Astrocyte (in vitro differentiated cells and primary cell): ENCODE measurements around the gene TEC. TPM values are rescaled to one million over a fixed set of nuclear protein-coding genes. Genes with fewer than 3 reads are reported as not detected.

Experiments
- DNase-seq: peaks from one replicate; pipeline ENCODE4 v3.0.0-alpha.2; 2010; ENCODE audit warnings: low read depth
- FAIRE-seq: peaks from 2 replicates; lab custom pipeline; 2011; peaks lifted over from hg19 to GRCh38; lab: Jason Lieb, UNC
- H2AFZ ChIP-seq: 2 replicates; pipeline ENCODE4 v1.6.0; 2012; ENCODE audit warnings: low read depth, low read length, inconsistent platforms
- H3K27ac ChIP-seq: 2 replicates; pipeline ENCODE4 v1.5.1; 2011; ENCODE audit warnings: low read depth, low read length, inconsistent platforms
- H3K27me3 ChIP-seq: 2 replicates; pipeline ENCODE4 v1.6.0; 2011; ENCODE audit warnings: low read length, inconsistent platforms; ENCODE audit not compliant: insufficient read depth
- H3K36me3 ChIP-seq: 2 replicates; pipeline ENCODE4 v1.5.1; 2011; ENCODE audit warnings: low read length, inconsistent platforms; ENCODE audit not compliant: insufficient read depth
- H3K4me1 ChIP-seq: 2 replicates; pipeline ENCODE4 v1.5.1; 2011; ENCODE audit warnings: low read length, inconsistent platforms; ENCODE audit not compliant: insufficient read depth
- H3K4me2 ChIP-seq: 2 replicates; pipeline ENCODE4 v1.6.0; 2012; ENCODE audit warnings: low read length, inconsistent platforms
- H3K4me3 ChIP-seq: 2 replicates; pipeline ENCODE4 v1.5.1; 2011; ENCODE audit warnings: low read depth, mild to moderate bottlenecking, low read length, inconsistent platforms; ENCODE audit not compliant: insufficient read depth
- H3K79me2 ChIP-seq: 2 replicates; pipeline ENCODE4 v1.6.0; 2012; ENCODE audit warnings: mild to moderate bottlenecking, low read length, inconsistent platforms; ENCODE audit not compliant: insufficient read depth
- H3K9ac ChIP-seq: 2 replicates; pipeline ENCODE4 v1.6.0; 2012; ENCODE audit warnings: mild to moderate bottlenecking, low read length, inconsistent platforms
- H3K9me3 ChIP-seq: 2 replicates; pipeline ENCODE4 v1.5.1; 2012; ENCODE audit warnings: low read depth, mild to moderate bottlenecking, low read length, inconsistent platforms; ENCODE audit not compliant: insufficient read depth
- H4K20me1 ChIP-seq: 2 replicates; pipeline ENCODE4 v1.6.0; 2012; ENCODE audit warnings: low read length, inconsistent platforms; ENCODE audit not compliant: insufficient read depth
- H3K27ac Mint-ChIP-seq: one replicate; pipeline ENCODE4 v1.8.0; 2021; ENCODE audit warnings: mild to moderate bottlenecking, mixed read lengths; ENCODE audit not compliant: unreplicated experiment
- H3K27me3 Mint-ChIP-seq: one replicate; pipeline ENCODE4 v1.8.0; 2021; ENCODE audit warnings: low read depth, mixed read lengths; ENCODE audit not compliant: unreplicated experiment
- H3K36me3 Mint-ChIP-seq: one replicate; pipeline ENCODE4 v1.8.0; 2021; ENCODE audit warnings: low read depth, mixed read lengths; ENCODE audit not compliant: unreplicated experiment
- H3K4me1 Mint-ChIP-seq: one replicate; pipeline ENCODE4 v1.8.0; 2021; ENCODE audit warnings: low read depth, mixed read lengths; ENCODE audit not compliant: unreplicated experiment
- H3K4me3 Mint-ChIP-seq: one replicate; pipeline ENCODE4 v1.8.0; 2021; ENCODE audit warnings: mild to moderate bottlenecking, moderate library complexity, mixed read lengths; ENCODE audit not compliant: unreplicated experiment
- H3K9me3 Mint-ChIP-seq: one replicate; pipeline ENCODE4 v1.8.0; 2021; ENCODE audit warnings: mild to moderate bottlenecking, mixed read lengths; ENCODE audit not compliant: unreplicated experiment
- CTCF ChIP-seq: IDR thresholded peaks from 2 replicates; pipeline ENCODE4 v1.5.1; 2011; ENCODE audit warnings: low read depth, mild to moderate bottlenecking, inconsistent platforms, low read length, moderate library complexity; ENCODE audit not compliant: insufficient read depth
- EZH2 ChIP-seq: IDR thresholded peaks from 2 replicates; pipeline ENCODE4 v1.6.1; 2012; ENCODE audit warnings: mild to moderate bottlenecking, low read length, inconsistent platforms; ENCODE audit not compliant: insufficient read depth
- total RNA-seq: library from RNA; stranded (reverse); gene quantifications from 2 replicates; pipeline ENCODE4 v1.2.1, GENCODE V29; 2021

The TEC gene
- total RNA-seq, 1 donor from 2014 or later = 0.61 TPM

GRCh38 chr4:48275686-48276085 lies 6.0 kb upstream of the TEC start:
- no peak for DNase-seq

GRCh38 chr4:48275247-48275646 lies 5.6 kb upstream of the TEC start:
- H3K27me3 Mint-ChIP-seq = peaks cover 8% of the 10 kb centered on the region

More at GRCh38 chr4:48275686-48276085, 6.0 kb upstream of the TEC start:
- FAIRE-seq = no peak
- H3K4me1 ChIP-seq = no peaks in the 10 kb centered on the region
- H3K27ac ChIP-seq = no peak overlapping the region
- no peak overlapping the region for H2AFZ ChIP-seq
- Mint-ChIP-seq H3K4me3 (no peak overlapping the region), H3K27me3 (peaks cover 7% of the 10 kb centered on the region), H3K9me3 (peaks cover 5% of the 10 kb centered on the region), H3K4me1 (no peaks in the 10 kb centered on the region), H3K36me3 (no peaks in the 10 kb centered on the region), H3K27ac (no peak overlapping the region)
- H4K20me1 ChIP-seq = no peaks in the 10 kb centered on the region
- H3K27me3 ChIP-seq = no peaks in the 10 kb centered on the region
- no peaks in the 10 kb centered on the region for H3K36me3 ChIP-seq
- no peak overlapping the region for H3K9ac ChIP-seq
- no peaks in the 10 kb centered on the region for H3K79me2 ChIP-seq
- no peak overlapping the region for H3K4me2 ChIP-seq
- H3K4me3 ChIP-seq = no peak overlapping the region
- no peaks in the 10 kb centered on the region for H3K9me3 ChIP-seq
- TF ChIP-seq EZH2 (no peak), CTCF (no peak)

More at GRCh38 chr4:48275247-48275646, 5.6 kb upstream of the TEC start:
- Histone ChIP-seq H3K79me2 (no peaks in the 10 kb centered on the region), H3K9me3 (no peaks in the 10 kb centered on the region), H3K4me2 (no peak overlapping the region), H3K27ac (no peak overlapping the region), H3K9ac (no peak overlapping the region), H3K4me1 (no peaks in the 10 kb centered on the region), H3K27me3 (no peaks in the 10 kb centered on the region), H2AFZ (no peak overlapping the region), H3K4me3 (no peak overlapping the region), H3K36me3 (no peaks in the 10 kb centered on the region), H4K20me1 (no peaks in the 10 kb centered on the region)
- no peaks in the 10 kb centered on the region for H3K36me3 Mint-ChIP-seq
- DNase-seq = no peak
- no peak overlapping the region for H3K4me3 Mint-ChIP-seq
- no peak overlapping the region for H3K27ac Mint-ChIP-seq
- TF ChIP-seq EZH2 (no peak), CTCF (peak; percentile 50)
- no peak for FAIRE-seq
- no peaks in the 10 kb centered on the region for H3K4me1 Mint-ChIP-seq
- peaks cover 5% of the 10 kb centered on the region for H3K9me3 Mint-ChIP-seq
